ENCODE measurements around the gene LRRC32.

GRCh38 chr11:76628408-76628947 is 42.1 kb downstream of the LRRC32 start:
- TF ChIP-seq POLR2A (IDR thresholded peaks at IDR 0.05) (no peak), CTCF (IDR thresholded peaks at IDR 0.05) (no peak)

Data from thyroid gland (tissue), 4 donors.